CD4-positive, alpha-beta T cell treated with Interleukin-15 for 4 hours (primary cell): ENCODE data around the gene NBR1.
"Not testable (repeated sequence)": the region's sequence is repeated elsewhere in the genome, so short reads cannot be mapped to it uniquely, and the experiment has no call there.

Source experiments
- DNase-seq: peaks from one replicate; pipeline ENCODE4 v3.0.0-alpha.2; 2020; ENCODE audit warnings: low spot score

The NBR1 gene

DNA sequence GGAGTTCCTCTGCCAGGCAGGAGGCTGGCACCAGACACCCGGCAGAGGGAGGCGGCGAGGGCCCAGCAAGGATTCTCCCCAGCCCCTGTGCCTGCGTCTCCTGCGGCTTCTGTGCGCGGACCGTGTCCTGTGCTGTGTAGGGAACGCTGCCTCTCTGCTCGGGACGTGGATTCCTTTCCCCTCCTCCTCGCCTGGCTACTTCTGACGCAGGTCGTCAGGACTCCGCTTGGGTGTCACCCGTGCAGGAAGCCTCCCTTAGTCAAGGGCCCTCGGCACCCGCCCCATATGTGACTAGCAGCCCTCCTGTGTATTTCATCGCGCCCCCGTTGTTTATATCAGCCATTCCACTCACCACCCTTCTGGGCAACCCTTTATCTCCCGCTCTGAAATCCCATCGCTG is 75.4 kb downstream of the NBR1 start:
- not testable (repeated sequence) for DNase-seq
